ENCODE results near the gene DEFB124.

Gene DEFB124

DNA sequence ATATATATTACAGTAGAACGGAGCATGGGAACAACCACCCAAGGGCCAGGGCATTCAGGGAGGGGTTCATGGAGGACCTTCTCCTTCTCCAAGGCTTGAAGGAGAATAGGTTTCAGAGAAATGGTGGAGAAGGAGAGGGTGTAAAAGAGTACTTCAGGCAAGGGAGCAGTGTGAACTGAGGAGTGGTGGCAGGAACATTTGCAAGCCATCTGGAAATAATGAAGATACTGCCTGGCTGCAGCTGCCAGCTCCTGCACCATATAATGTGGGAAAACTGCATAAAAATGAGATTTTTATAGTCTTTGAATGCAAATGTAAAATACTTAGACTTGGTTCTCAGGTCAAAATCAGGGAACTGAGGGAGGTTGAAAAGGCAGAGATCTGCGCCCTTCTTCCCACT lies 59.3 kb downstream of the DEFB124 start:
- DNase-seq = no peak
